ENCODE data around the gene NFATC2.
A peak's percentile ranks its signal among the peaks of the same experiment; 100 is the strongest.

NFATC2 gene

DNA sequence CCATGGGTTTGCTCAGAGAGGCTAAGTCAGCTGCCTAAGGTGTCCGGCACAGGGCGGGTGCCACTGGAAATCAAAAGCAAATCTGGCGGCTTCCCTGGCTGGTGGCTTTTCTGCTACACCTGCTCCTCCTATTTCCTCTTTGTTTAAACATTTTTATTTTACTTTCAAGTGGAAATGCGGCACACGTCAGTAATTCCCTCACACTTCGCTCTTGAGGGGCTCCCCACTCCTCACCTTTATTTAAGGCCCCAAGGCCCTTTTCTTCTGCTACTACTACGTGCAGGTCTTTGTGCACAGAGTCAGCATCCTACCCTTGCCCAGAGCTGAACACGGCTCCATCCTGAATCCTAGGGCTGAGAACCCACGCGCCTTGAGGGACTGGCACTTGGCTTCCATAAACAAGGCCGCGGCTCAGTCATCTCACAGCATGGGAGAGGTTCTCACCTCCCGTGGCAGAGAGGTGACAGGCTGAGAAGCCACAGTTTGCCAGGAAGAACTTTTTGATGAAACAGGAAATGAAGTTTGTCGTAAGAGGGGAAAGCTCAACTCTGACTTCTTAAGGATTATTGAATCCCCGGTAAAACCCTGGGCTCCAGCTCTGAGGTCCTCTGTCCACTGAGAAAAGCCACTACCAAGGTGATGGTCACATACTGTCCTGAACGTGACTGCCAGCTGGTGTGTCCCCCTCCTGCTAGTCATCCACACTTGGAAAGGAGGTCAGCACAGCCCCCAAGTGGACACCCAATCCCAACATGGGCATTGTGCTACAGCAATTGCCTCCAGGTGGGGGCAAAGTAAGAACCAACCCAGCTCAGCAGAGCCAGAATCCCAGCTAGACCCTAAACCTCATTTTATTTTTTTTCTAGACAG is 48.0 kb downstream of the NFATC2 start:
- CTCF ChIA-PET, result interaction anchor here (0.8 to 4.6 kb wide), 5 partner anchors 10 to 101 kb away, joined by 3 to 31 read pairs (median 4); partner anchors contain the start of gene NFATC2
- Histone ChIP-seq H3K4me1 (ENCODE audit: control extremely low read depth in 1 of 4, control insufficient read depth in 4 of 4, insufficient read depth in 4 of 4, low read length in 3 of 4) (peaks cover 10 to 93% (median 88%) of the 10 kb centered on the region in 4 experiments), H3K36me3 (ENCODE audit: control insufficient read depth in 4 of 4, insufficient read depth in 4 of 4, low read length in 3 of 4) (peaks cover 0 to 21% (median 5%) of the 10 kb centered on the region in 4 experiments), H3K27me3 (replicated peaks in 2 of 5; ENCODE audit: control insufficient read depth in 4 of 5, insufficient read depth in 5 of 5, low read length in 4 of 5) (no peaks in the 10 kb centered on the region), H3K4me3 (ENCODE audit: control insufficient read depth in 1 of 7, extremely low read depth in 1 of 7, insufficient read depth in 4 of 7, low read depth in 2 of 7, low read length in 6 of 7) (peak overlapping the region in 1 of 7 experiments; percentile 3), H3K27ac (ENCODE audit: insufficient read depth in 1 of 2, low read depth in 1 of 2, low read length in 2 of 2, poor library complexity in 1 of 2, severe bottlenecking in 2 of 2) (peak overlapping the region in 1 of 2 experiments; percentile 0), H3K9me3 (ENCODE audit: control extremely low read depth in 1 of 5, control insufficient read depth in 4 of 5, insufficient read depth in 2 of 5, low read depth in 1 of 5, low read length in 4 of 5) (no peaks in the 10 kb centered on the region)
- POLR2A ChIA-PET, result interaction anchor here (4.5 kb wide), 1 partner anchor 47 kb away, joined by 23 read pairs; the partner anchor contains the start of gene NFATC2
- DNase-seq, result peak in 2 of 3 donors; percentile 19 to 27
- WGBS (ENCODE audit: insufficient coverage), result 43% methylated on average over 16 of the region's 16 CpGs

GRCh38 chr20:51493346-51493791 is 49.1 kb downstream of the NFATC2 start:
- CTCF ChIA-PET, result interaction anchor here (1.0 to 4.6 kb wide), 6 partner anchors 11 to 102 kb away, joined by 3 to 31 read pairs (median 10); partner anchors contain the start of gene NFATC2
- Histone ChIP-seq H3K36me3 (ENCODE audit: control insufficient read depth in 4 of 4, insufficient read depth in 4 of 4, low read length in 3 of 4) (peaks cover 0 to 18% (median 5%) of the 10 kb centered on the region in 4 experiments), H3K27ac (ENCODE audit: insufficient read depth in 1 of 2, low read depth in 1 of 2, low read length in 2 of 2, poor library complexity in 1 of 2, severe bottlenecking in 2 of 2) (peak overlapping the region in 1 of 2 experiments; percentile 76), H3K27me3 (replicated peaks in 2 of 5; ENCODE audit: control insufficient read depth in 4 of 5, insufficient read depth in 5 of 5, low read length in 4 of 5) (no peaks in the 10 kb centered on the region), H3K4me1 (ENCODE audit: control extremely low read depth in 1 of 4, control insufficient read depth in 4 of 4, insufficient read depth in 4 of 4, low read length in 3 of 4) (peaks cover 8 to 88% (median 83%) of the 10 kb centered on the region in 4 experiments), H3K9me3 (ENCODE audit: control extremely low read depth in 1 of 5, control insufficient read depth in 4 of 5, insufficient read depth in 2 of 5, low read depth in 1 of 5, low read length in 4 of 5) (no peaks in the 10 kb centered on the region), H3K4me3 (ENCODE audit: control insufficient read depth in 1 of 7, extremely low read depth in 1 of 7, insufficient read depth in 4 of 7, low read depth in 2 of 7, low read length in 6 of 7) (peak overlapping the region in 1 of 7 experiments; percentile 2)
- no peak for DNase-seq
- WGBS (ENCODE audit: insufficient coverage), result 84% methylated on average over 6 of the region's 10 CpGs
- POLR2A ChIA-PET, result interaction anchor here (4.5 kb wide), 1 partner anchor 49 kb away, joined by 23 read pairs; the partner anchor contains the start of gene NFATC2

GRCh38 chr20:51492167-51493092 is 50.1 kb downstream of the NFATC2 start:
- ChIA-PET CTCF (interaction anchor here (1.0 to 4.6 kb wide), 7 partner anchors 10 to 103 kb away, joined by 3 to 31 read pairs (median 4); partner anchors contain the start of gene NFATC2), POLR2A (interaction anchor here (0.9 to 4.5 kb wide), 2 partner anchors 34 to 50 kb away, joined by 4 to 23 read pairs; partner anchors contain the start of gene NFATC2)
- peak overlapping the region in 5 of 7 experiments; percentile 27 to 58 (median 52) for H3K4me3 ChIP-seq (ENCODE audit: control insufficient read depth in 1 of 7, extremely low read depth in 1 of 7, insufficient read depth in 4 of 7, low read depth in 2 of 7, low read length in 6 of 7)
- peaks cover 5 to 80% (median 75%) of the 10 kb centered on the region in 4 experiments for H3K4me1 ChIP-seq (ENCODE audit: control extremely low read depth in 1 of 4, control insufficient read depth in 4 of 4, insufficient read depth in 4 of 4, low read length in 3 of 4)
- peak; percentile 77 to 88 (median 82) for DNase-seq
- no peaks in the 10 kb centered on the region for H3K27me3 ChIP-seq (replicated peaks in 2 of 5; ENCODE audit: control insufficient read depth in 4 of 5, insufficient read depth in 5 of 5, low read length in 4 of 5)
- peaks cover 0 to 24% (median 7%) of the 10 kb centered on the region in 4 experiments for H3K36me3 ChIP-seq (ENCODE audit: control insufficient read depth in 4 of 4, insufficient read depth in 4 of 4, low read length in 3 of 4)
- no peaks in the 10 kb centered on the region for H3K9me3 ChIP-seq (ENCODE audit: control extremely low read depth in 1 of 5, control insufficient read depth in 4 of 5, insufficient read depth in 2 of 5, low read depth in 1 of 5, low read length in 4 of 5)
- WGBS (ENCODE audit: insufficient coverage), result 3% methylated on average over 46 of the region's 47 CpGs
- peak overlapping the region; percentile 52 to 76 for H3K27ac ChIP-seq (ENCODE audit: insufficient read depth in 1 of 2, low read depth in 1 of 2, low read length in 2 of 2, poor library complexity in 1 of 2, severe bottlenecking in 2 of 2)

DNA sequence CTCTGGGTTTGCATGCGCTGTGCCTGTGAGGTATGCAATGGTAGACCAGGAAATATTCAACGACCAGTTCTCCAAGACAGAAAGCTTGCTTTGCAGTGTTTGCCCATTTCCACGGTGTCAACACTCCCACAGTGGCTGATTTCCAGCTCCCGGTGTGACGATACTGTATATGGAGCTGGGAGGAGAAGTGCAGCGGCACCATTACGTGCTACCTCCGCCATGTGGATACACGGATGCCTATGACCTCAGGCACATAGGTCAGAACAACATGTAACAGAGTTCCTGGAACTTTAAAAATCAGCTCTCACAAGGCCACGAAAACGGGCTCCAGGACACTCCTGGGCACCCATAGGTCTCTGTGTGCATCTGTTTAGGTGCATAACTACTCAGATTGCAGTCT is 51.1 kb downstream of the NFATC2 start:
- ChIA-PET POLR2A (interaction anchor here (1.0 to 4.5 kb wide), 3 partner anchors 8 to 51 kb away, joined by 3 to 23 read pairs (median 3); partner anchors contain the start of gene NFATC2), CTCF (interaction anchor here (1.6 to 4.6 kb wide), 4 partner anchors 9 to 104 kb away, joined by 4 to 31 read pairs (median 16); partner anchors contain the start of gene NFATC2)
- WGBS (ENCODE audit: insufficient coverage), result 77% methylated on average over 11 of the region's 11 CpGs
- no peaks in the 10 kb centered on the region for H3K27me3 ChIP-seq (replicated peaks in 2 of 5; ENCODE audit: control insufficient read depth in 4 of 5, insufficient read depth in 5 of 5, low read length in 4 of 5)
- no peaks in the 10 kb centered on the region for H3K9me3 ChIP-seq (ENCODE audit: control extremely low read depth in 1 of 5, control insufficient read depth in 4 of 5, insufficient read depth in 2 of 5, low read depth in 1 of 5, low read length in 4 of 5)
- no peak for DNase-seq
- no peak overlapping the region for H3K27ac ChIP-seq (ENCODE audit: insufficient read depth in 1 of 2, low read depth in 1 of 2, low read length in 2 of 2, poor library complexity in 1 of 2, severe bottlenecking in 2 of 2)
- peaks cover under 1 to 34% (median 11%) of the 10 kb centered on the region in 4 experiments for H3K36me3 ChIP-seq (ENCODE audit: control insufficient read depth in 4 of 4, insufficient read depth in 4 of 4, low read length in 3 of 4)
- H3K4me1 ChIP-seq (ENCODE audit: control extremely low read depth in 1 of 4, control insufficient read depth in 4 of 4, insufficient read depth in 4 of 4, low read length in 3 of 4), result peaks cover 3 to 70% (median 65%) of the 10 kb centered on the region in 4 experiments
- no peak overlapping the region for H3K4me3 ChIP-seq (ENCODE audit: control insufficient read depth in 1 of 7, extremely low read depth in 1 of 7, insufficient read depth in 4 of 7, low read depth in 2 of 7, low read length in 6 of 7)

- no CpG with 5 or more reads among the region's 2 CpGs for WGBS (ENCODE audit: insufficient coverage)
- CTCF ChIA-PET, result interaction anchor here (1.9 to 4.6 kb wide), 3 partner anchors 14 to 104 kb away, joined by 11 to 31 read pairs (median 21); partner anchors contain the start of gene NFATC2
- no peak for DNase-seq
- Histone ChIP-seq H3K4me3 (ENCODE audit: control insufficient read depth in 1 of 7, extremely low read depth in 1 of 7, insufficient read depth in 4 of 7, low read depth in 2 of 7, low read length in 6 of 7) (peak overlapping the region in 1 of 7 experiments; percentile 4), H3K9me3 (ENCODE audit: control extremely low read depth in 1 of 5, control insufficient read depth in 4 of 5, insufficient read depth in 2 of 5, low read depth in 1 of 5, low read length in 4 of 5) (no peaks in the 10 kb centered on the region), H3K27ac (ENCODE audit: insufficient read depth in 1 of 2, low read depth in 1 of 2, low read length in 2 of 2, poor library complexity in 1 of 2, severe bottlenecking in 2 of 2) (no peak overlapping the region), H3K4me1 (ENCODE audit: control extremely low read depth in 1 of 4, control insufficient read depth in 4 of 4, insufficient read depth in 4 of 4, low read length in 3 of 4) (peaks cover 3 to 62% (median 58%) of the 10 kb centered on the region in 4 experiments), H3K27me3 (replicated peaks in 2 of 5; ENCODE audit: control insufficient read depth in 4 of 5, insufficient read depth in 5 of 5, low read length in 4 of 5) (no peaks in the 10 kb centered on the region), H3K36me3 (ENCODE audit: control insufficient read depth in 4 of 4, insufficient read depth in 4 of 4, low read length in 3 of 4) (peaks cover 5 to 32% (median 12%) of the 10 kb centered on the region in 4 experiments)
- POLR2A ChIA-PET, result interaction anchor here (1.0 to 1.1 kb wide), 2 partner anchors 9 kb away, joined by 3 read pairs; no protein-coding TSS in a partner anchor
Measured at GRCh38 chr20:51490635-51491034, 51.9 kb downstream of the NFATC2 start.

GRCh38 chr20:51489611-51490010 is 52.9 kb downstream of the NFATC2 start:
- 99% methylated on average over 7 of the region's 7 CpGs for WGBS (ENCODE audit: insufficient coverage)
- ChIA-PET CTCF (interaction anchor here (0.9 to 4.6 kb wide), 4 partner anchors 15 to 105 kb away, joined by 3 to 31 read pairs (median 13); no protein-coding TSS in a partner anchor), POLR2A (interaction anchor here (0.6 kb wide), 1 partner anchor 19 kb away, joined by 4 read pairs; no protein-coding TSS in a partner anchor)
- H3K4me3 ChIP-seq (ENCODE audit: control insufficient read depth in 1 of 7, extremely low read depth in 1 of 7, insufficient read depth in 4 of 7, low read depth in 2 of 7, low read length in 6 of 7), result no peak overlapping the region
- H3K27me3 ChIP-seq (replicated peaks in 2 of 5; ENCODE audit: control insufficient read depth in 4 of 5, insufficient read depth in 5 of 5, low read length in 4 of 5), result no peaks in the 10 kb centered on the region
- no peaks in the 10 kb centered on the region for H3K9me3 ChIP-seq (ENCODE audit: control extremely low read depth in 1 of 5, control insufficient read depth in 4 of 5, insufficient read depth in 2 of 5, low read depth in 1 of 5, low read length in 4 of 5)
- no peak for DNase-seq
- no peak overlapping the region for H3K27ac ChIP-seq (ENCODE audit: insufficient read depth in 1 of 2, low read depth in 1 of 2, low read length in 2 of 2, poor library complexity in 1 of 2, severe bottlenecking in 2 of 2)
- H3K4me1 ChIP-seq (ENCODE audit: control extremely low read depth in 1 of 4, control insufficient read depth in 4 of 4, insufficient read depth in 4 of 4, low read length in 3 of 4), result peaks cover 3 to 52% (median 48%) of the 10 kb centered on the region in 4 experiments
- H3K36me3 ChIP-seq (ENCODE audit: control insufficient read depth in 4 of 4, insufficient read depth in 4 of 4, low read length in 3 of 4), result peaks cover 5 to 40% (median 16%) of the 10 kb centered on the region in 4 experiments

Measured in common myeloid progenitor, CD34-positive (primary cell).